Natural killer cell (primary cell): ENCODE measurements around the gene LEF1. TPM values are rescaled to one million over a fixed set of nuclear protein-coding genes. Genes with fewer than 3 reads are reported as not detected.

Experiments used
- ATAC-seq, 3 donors: fragments of 150-1000 bp in 2 of 3; fragments of 200-7000 bp in 1 of 3; cut with Tn5 transposase; 1 replicate in 1 of 3; 2 replicates in 2 of 3; pipeline ENCODE4 v1.10.0; 2021; ENCODE audit warnings: mild to moderate bottlenecking in 2 of 3, moderate library complexity in 2 of 3
- DNase-seq, 2 donors: peaks; one replicate each; pipeline versions ENCODE4 v3.0.0 to v3.0.0-alpha.2; 2013 to 2021; ENCODE audit warnings: mixed read lengths in 1 of 2
- H3K27ac ChIP-seq: one replicate; pipeline ENCODE4 v1.5.1; 2013; ENCODE audit warnings: mild to moderate bottlenecking, low read length
- H3K27me3 ChIP-seq: one replicate; pipeline ENCODE4 v1.6.1; 2013; ENCODE audit warnings: low read length; ENCODE audit not compliant: control insufficient read depth, insufficient read depth
- H3K36me3 ChIP-seq: one replicate; pipeline ENCODE4 v1.6.1; 2013; ENCODE audit warnings: low read length; ENCODE audit not compliant: control insufficient read depth, insufficient read depth
- H3K4me1 ChIP-seq: one replicate; pipeline ENCODE4 v1.6.1; 2013; ENCODE audit warnings: low read length; ENCODE audit not compliant: control insufficient read depth, insufficient read depth
- H3K4me3 ChIP-seq: one replicate; pipeline ENCODE4 v1.5.1; 2013; ENCODE audit warnings: low read length
- H3K9me3 ChIP-seq: one replicate; pipeline ENCODE4 v1.6.1; 2013; ENCODE audit warnings: low read length; ENCODE audit not compliant: control insufficient read depth, insufficient read depth
- H3K27ac Mint-ChIP-seq, 2 donors: one replicate each; pipeline ENCODE4 v1.8.0; 2022; ENCODE audit warnings: mild to moderate bottlenecking in 2 of 2, mixed read lengths in 2 of 2, moderate library complexity in 1 of 2
- H3K27me3 Mint-ChIP-seq, 2 donors: one replicate each; pipeline ENCODE4 v1.8.0; 2022; ENCODE audit warnings: low read depth in 2 of 2, mixed read lengths in 2 of 2
- H3K36me3 Mint-ChIP-seq: one replicate; pipeline ENCODE4 v1.8.0; 2022; ENCODE audit warnings: mixed read lengths
- H3K4me1 Mint-ChIP-seq, 2 donors: one replicate each; pipeline ENCODE4 v1.8.0; 2022; ENCODE audit warnings: mixed read lengths in 2 of 2
- H3K4me3 Mint-ChIP-seq: one replicate; pipeline ENCODE4 v1.8.0; 2022; ENCODE audit warnings: mild to moderate bottlenecking, moderate library complexity, mixed read lengths
- H3K9me3 Mint-ChIP-seq, 2 donors: one replicate each; pipeline ENCODE4 v1.8.0; 2022; ENCODE audit warnings: mixed read lengths in 2 of 2
- CTCF ChIP-seq: fragments of 200-600 bp; IDR thresholded peaks from one replicate; pipeline ENCODE4 v1.8.0; 2022; ENCODE audit warnings: antibody characterized with exemption
- WGBS: methylation state at CpG from one replicate; pipeline ENCODE4 v1.1.7; 2013; ENCODE audit warnings: missing lambda C conversion rate; ENCODE audit not compliant: insufficient coverage; 5-methylcytosine and 5-hydroxymethylcytosine counted together
- intact Hi-C: fragments of 100-400 bp; cut with micrococcal nuclease; formaldehyde crosslinking; loops from one replicate; pipeline ENCODE4 v1.14.2; 2022
- total RNA-seq, 4 donors: library from RNA; stranded (reverse); fragments of 120-200 nt in 1 of 4; gene quantifications; one replicate each; pipeline versions ENCODE4 v1.2.3 to v1.2.4, GENCODE V29; 2013 to 2022

LEF1 gene
- total RNA-seq, 3 donors from 2014 or later (not counting 1 experiment from before 2014, with no cell fraction given) = 18.7 to 39.8 (median 24.5) TPM

GRCh38 chr4:108184453-108185049 is 15.8 kb upstream of the LEF1 start:
- no peaks in the 10 kb centered on the region for H3K4me1 Mint-ChIP-seq
- no peaks in the 10 kb centered on the region for H3K36me3 ChIP-seq
- ATAC-seq = no peak

GRCh38 chr4:108181704-108182103 is 13.0 kb upstream of the LEF1 start:
- intact Hi-C loops = no loop called here
- ATAC-seq = peak in 2 of 3 donors; percentile 46 to 60
- Histone ChIP-seq H3K27me3 (no peaks in the 10 kb centered on the region), H3K4me1 (no peaks in the 10 kb centered on the region), H3K4me3 (no peak overlapping the region), H3K36me3 (no peaks in the 10 kb centered on the region), H3K9me3 (no peaks in the 10 kb centered on the region), H3K27ac (no peak overlapping the region)
- Mint-ChIP-seq H3K4me1 (no peaks in the 10 kb centered on the region), H3K4me3 (no peak overlapping the region), H3K9me3 (no peaks in the 10 kb centered on the region), H3K27me3 (peaks cover 26 to 27% of the 10 kb centered on the region in 2 donors), H3K36me3 (no peaks in the 10 kb centered on the region), H3K27ac (no peak overlapping the region)
- WGBS = 80% methylated on average over 2 of the region's 2 CpGs
- TF ChIP-seq CTCF = peak; percentile 21
- DNase-seq = peak in 1 of 2 donors; percentile 47

More at GRCh38 chr4:108184453-108185049, 15.8 kb upstream of the LEF1 start:
- peaks cover 19 to 27% of the 10 kb centered on the region in 2 donors for H3K27me3 Mint-ChIP-seq
- Histone ChIP-seq H3K4me3 (no peak overlapping the region), H3K9me3 (no peaks in the 10 kb centered on the region), H3K27me3 (no peaks in the 10 kb centered on the region), H3K27ac (no peak overlapping the region), H3K4me1 (no peaks in the 10 kb centered on the region)
- H3K9me3 Mint-ChIP-seq = no peaks in the 10 kb centered on the region
- no peak for TF ChIP-seq CTCF
- no peak for DNase-seq
- H3K36me3 Mint-ChIP-seq = no peaks in the 10 kb centered on the region
- intact Hi-C loops = no loop called here
- WGBS = 93% methylated on average over 1 of the region's 1 CpG
- H3K27ac Mint-ChIP-seq = no peak overlapping the region
- H3K4me3 Mint-ChIP-seq = no peak overlapping the region

GRCh38 chr4:108180513-108180912 is 11.8 kb upstream of the LEF1 start:
- H3K36me3 Mint-ChIP-seq = no peaks in the 10 kb centered on the region
- ATAC-seq (no peak), DNase-seq (no peak)
- no peaks in the 10 kb centered on the region for H3K9me3 Mint-ChIP-seq
- H3K4me3 ChIP-seq = no peak overlapping the region
- H3K4me1 ChIP-seq = no peaks in the 10 kb centered on the region
- no peaks in the 10 kb centered on the region for H3K27me3 ChIP-seq
- intact Hi-C loops = no loop called here
- no peaks in the 10 kb centered on the region for H3K4me1 Mint-ChIP-seq
- H3K27ac Mint-ChIP-seq = no peak overlapping the region
- H3K4me3 Mint-ChIP-seq = no peak overlapping the region
- WGBS = 52% methylated on average over 1 of the region's 1 CpG
- TF ChIP-seq CTCF = peak; percentile 23
- no peaks in the 10 kb centered on the region for H3K36me3 ChIP-seq
- peaks cover 27 to 28% of the 10 kb centered on the region in 2 donors for H3K27me3 Mint-ChIP-seq
- no peak overlapping the region for H3K27ac ChIP-seq
- H3K9me3 ChIP-seq = no peaks in the 10 kb centered on the region

- intact Hi-C loops = no loop called here
- H3K4me3 Mint-ChIP-seq = no peak overlapping the region
- no peak overlapping the region for H3K4me3 ChIP-seq
- peaks cover 22% of the 10 kb centered on the region for H3K4me1 ChIP-seq
- ATAC-seq (no peak), DNase-seq (no peak)
- no peaks in the 10 kb centered on the region for H3K9me3 ChIP-seq
- H3K9me3 Mint-ChIP-seq = no peaks in the 10 kb centered on the region
- WGBS = 62% methylated on average over 3 of the region's 3 CpGs
- H3K4me1 Mint-ChIP-seq = peaks cover 21 to 24% of the 10 kb centered on the region in 2 donors
- H3K27ac Mint-ChIP-seq = no peak overlapping the region
- no peak for TF ChIP-seq CTCF
- peaks cover 33 to 34% of the 10 kb centered on the region in 2 donors for H3K27me3 Mint-ChIP-seq
- no peak overlapping the region for H3K27ac ChIP-seq
- no peaks in the 10 kb centered on the region for H3K36me3 ChIP-seq
- H3K36me3 Mint-ChIP-seq = no peaks in the 10 kb centered on the region
- H3K27me3 ChIP-seq = peaks cover 16% of the 10 kb centered on the region
Observed at GRCh38 chr4:108175966-108176365, 7.2 kb upstream of the LEF1 start.
